Activated T-cell treated with anti-CD3 and anti-CD28 coated beads for 1 hour (primary cell): ENCODE data around the gene ZC3H12D.
A peak's percentile ranks its signal among the peaks of the same experiment; 100 is the strongest.

Experiments used
- DNase-seq: peaks from one replicate; pipeline ENCODE4 v3.0.0-alpha.2; 2020; ENCODE audit warnings: low read depth

The ZC3H12D gene

GRCh38 chr6:149441740-149442139, 43.1 kb downstream of the ZC3H12D start:
- DNase-seq = no peak

- no peak for DNase-seq
Measured at GRCh38 chr6:149440735-149441671, 43.8 kb downstream of the ZC3H12D start.

- no peak for DNase-seq
Measured at GRCh38 chr6:149439626-149440025, 45.2 kb downstream of the ZC3H12D start.

GRCh38 chr6:149438855-149439254, 46.0 kb downstream of the ZC3H12D start:
- no peak for DNase-seq

GRCh38 chr6:149437212-149437611, 47.6 kb downstream of the ZC3H12D start:
- no peak for DNase-seq

- no peak for DNase-seq
Measured at GRCh38 chr6:149436647-149437046, 48.2 kb downstream of the ZC3H12D start.

- no peak for DNase-seq
Measured at GRCh38 chr6:149435919-149436586, 48.8 kb downstream of the ZC3H12D start.

- DNase-seq = no peak
Measured at GRCh38 chr6:149433881-149434280, 50.9 kb downstream of the ZC3H12D start.

GRCh38 chr6:149433405-149433804, 51.4 kb downstream of the ZC3H12D start:
- no peak for DNase-seq

- DNase-seq = peak; percentile 88
Measured at GRCh38 chr6:149431905-149432775, 52.7 kb downstream of the ZC3H12D start.

- no peak for DNase-seq
Measured at GRCh38 chr6:149429427-149430360, 55.1 kb downstream of the ZC3H12D start.

- no peak for DNase-seq
Measured at GRCh38 chr6:149428606-149429005, 56.2 kb downstream of the ZC3H12D start.

GRCh38 chr6:149425754-149426153, 59.1 kb downstream of the ZC3H12D start:
- no peak for DNase-seq

- DNase-seq = no peak
Measured at GRCh38 chr6:149425224-149425623, 59.6 kb downstream of the ZC3H12D start.

GRCh38 chr6:149423964-149424440, 60.8 kb downstream of the ZC3H12D start:
- DNase-seq = no peak

- no peak for DNase-seq
Measured at GRCh38 chr6:149422581-149422980, 62.2 kb downstream of the ZC3H12D start.

- no peak for DNase-seq
Measured at GRCh38 chr6:149421132-149421531, 63.7 kb downstream of the ZC3H12D start.

- no peak for DNase-seq
Measured at GRCh38 chr6:149419696-149420404, 65.0 kb downstream of the ZC3H12D start.

- DNase-seq = no peak
Measured at GRCh38 chr6:149414821-149415220, 70.0 kb downstream of the ZC3H12D start.

- no peak for DNase-seq
Measured at GRCh38 chr6:149414009-149414408, 70.8 kb downstream of the ZC3H12D start.
